GM15510 (cell line): ENCODE results near the gene TUBA4B.

ENCODE experiments used
- POLR2A ChIP-seq: IDR thresholded peaks from 3 replicates; pipeline ENCODE4 v1.6.1; 2011; ENCODE audit warnings: borderline replicate concordance; ENCODE audit not compliant: insufficient read length; ENCODE audit errors: extremely low read depth

TUBA4B gene

DNA sequence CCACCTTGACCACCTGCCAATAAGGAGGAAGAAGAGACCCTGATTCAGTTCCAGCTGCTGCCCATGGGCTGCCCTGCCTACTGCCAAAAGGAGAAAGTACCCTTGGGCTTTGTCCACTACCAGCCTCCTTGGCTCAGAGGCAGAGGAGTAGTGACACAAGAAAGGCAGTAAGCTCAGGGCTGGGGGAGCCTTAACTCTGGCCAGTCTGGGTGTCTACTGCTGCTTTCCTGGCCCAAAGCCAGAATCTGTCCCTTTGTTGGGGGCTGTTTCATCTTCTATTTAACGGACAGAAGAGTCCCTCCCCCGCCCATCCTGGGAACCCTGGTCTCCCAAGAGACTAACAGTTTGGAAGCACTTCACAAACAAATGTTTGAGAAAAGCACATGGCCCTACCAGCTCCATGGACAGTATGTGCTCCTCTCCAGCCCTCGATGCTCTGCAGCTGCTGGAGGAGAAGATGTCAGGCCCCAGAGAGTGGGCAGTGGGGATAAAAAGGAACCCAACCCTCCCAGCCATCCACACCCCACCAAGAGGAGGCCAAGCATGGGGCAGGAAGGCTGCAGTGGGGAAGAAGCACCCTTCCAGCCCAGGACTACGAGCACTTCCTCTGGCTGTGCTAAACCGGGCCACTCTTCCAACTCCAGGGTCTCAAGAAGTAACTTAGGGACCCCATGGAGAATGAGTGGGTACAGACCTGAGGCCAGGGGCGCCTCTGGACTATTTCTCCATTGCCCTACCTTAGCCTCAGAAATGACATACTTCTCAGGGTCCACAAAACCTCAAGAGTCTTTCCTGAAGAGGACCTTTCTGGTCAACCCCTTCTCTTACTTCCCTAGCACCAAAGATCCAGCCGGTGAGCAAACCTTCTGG is 24.8 kb upstream of the TUBA4B start:
- no peak for TF ChIP-seq POLR2A

DNA sequence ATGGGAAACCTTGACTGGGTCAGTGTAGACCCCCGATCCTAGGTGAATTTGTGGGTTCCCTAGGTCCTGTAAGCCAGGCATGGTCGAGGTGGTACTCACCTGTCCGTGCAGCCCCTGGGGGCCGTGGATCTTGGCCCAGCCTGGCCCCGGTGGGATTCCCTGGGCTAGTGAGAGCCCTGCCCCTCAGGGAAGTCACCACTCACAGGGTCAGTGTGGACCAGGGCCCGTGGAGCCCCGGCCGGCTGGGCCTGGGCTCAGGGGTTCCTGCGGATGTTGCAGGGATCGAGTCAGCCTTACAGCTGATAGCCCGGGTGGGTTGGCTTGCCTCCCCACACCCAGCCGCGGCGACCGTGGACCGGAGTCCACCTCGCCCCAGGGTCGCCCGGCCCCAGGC is 24.1 kb upstream of the TUBA4B start:
- peak; percentile 35 for TF ChIP-seq POLR2A

DNA sequence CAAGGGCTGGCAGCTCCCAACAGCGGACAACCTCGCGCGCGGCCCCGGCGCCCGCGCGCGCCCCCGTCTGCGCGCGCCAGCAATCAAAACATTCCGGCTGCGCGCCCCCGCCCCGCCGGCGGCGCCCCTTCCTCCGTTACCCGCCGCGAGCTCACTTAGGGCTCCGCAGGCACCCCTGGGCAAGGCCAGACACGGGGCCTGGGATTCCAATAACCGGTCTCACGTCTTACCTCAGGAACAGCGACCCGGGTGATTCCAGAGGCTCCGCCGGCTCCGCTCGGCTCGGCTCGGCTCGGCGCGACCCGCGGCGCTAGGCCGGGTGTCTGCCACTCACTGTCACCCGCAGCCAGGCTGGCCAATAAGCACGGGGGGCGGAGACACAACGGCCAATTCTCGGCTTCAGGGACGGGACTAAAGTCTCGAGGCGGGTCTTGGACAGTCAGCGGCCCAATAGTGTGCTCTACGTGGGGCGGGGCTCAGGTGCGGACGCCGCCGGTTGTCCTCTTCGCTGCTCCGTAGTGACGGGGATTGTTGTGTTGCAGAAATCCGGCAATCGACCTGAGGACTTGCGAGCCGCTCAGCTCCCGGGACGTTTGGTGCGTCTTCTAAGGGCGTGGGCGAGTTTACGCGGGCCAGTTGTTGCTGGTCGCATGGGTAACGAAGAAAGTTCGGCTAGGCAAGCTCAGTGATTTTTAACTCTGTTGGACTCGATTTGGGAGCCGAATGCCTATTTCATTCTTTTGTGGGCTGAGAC is 23.6 kb upstream of the TUBA4B start, which contains the start of the genes ANKZF1 and ATG9A:
ANKZF1 (plus strand) TSS at position 502 of the 754 bp plus-strand sequence. CDS start 452 bp downstream, outside the sequence.
ATG9A (minus strand) TSS at position 332 of the 754 bp plus-strand sequence. CDS start 1,612 bp downstream, outside the sequence.
- peak; percentile 85 for TF ChIP-seq POLR2A

DNA sequence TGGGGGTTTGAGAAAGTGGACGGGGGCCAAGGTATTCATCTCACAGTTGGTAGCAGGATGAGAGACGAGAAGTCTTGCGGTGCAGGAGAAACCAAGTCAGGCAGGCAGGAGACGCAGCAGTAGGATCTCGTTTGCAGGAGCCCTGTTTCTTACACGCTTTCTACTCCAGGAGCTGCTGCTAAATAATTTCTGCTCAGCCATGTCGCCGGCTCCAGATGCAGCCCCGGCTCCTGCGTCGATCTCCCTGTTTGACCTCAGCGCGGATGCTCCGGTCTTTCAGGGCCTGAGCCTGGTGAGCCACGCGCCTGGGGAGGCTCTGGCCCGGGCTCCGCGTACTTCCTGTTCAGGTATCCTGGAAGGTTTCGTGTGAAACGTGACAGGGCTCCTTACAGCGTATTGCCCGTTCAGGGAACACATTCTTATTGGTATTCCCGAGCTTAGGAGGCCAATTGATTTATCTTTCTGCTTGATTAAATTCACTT is 22.9 kb upstream of the TUBA4B start:
- TF ChIP-seq POLR2A, result peak; percentile 4

DNA sequence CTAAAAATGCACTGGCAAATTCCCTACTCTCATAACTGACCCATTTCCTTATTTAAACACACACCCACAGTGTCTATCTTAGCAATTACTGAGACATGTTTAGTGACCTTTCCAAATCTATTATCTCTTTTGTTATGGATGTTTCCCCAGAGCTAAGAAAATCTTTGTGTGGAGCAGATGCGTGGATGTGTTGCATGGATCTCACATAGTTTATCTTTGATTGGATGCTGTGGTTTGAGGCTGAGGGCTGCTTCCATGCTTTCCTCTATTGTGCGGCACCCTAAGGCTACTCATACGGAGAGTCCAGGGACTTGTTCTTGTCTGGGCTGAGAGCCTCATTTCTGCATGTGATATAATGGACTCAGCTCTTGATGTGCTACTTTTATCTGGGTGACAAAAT is 18.7 kb upstream of the TUBA4B start:
- TF ChIP-seq POLR2A, result no peak

DNA sequence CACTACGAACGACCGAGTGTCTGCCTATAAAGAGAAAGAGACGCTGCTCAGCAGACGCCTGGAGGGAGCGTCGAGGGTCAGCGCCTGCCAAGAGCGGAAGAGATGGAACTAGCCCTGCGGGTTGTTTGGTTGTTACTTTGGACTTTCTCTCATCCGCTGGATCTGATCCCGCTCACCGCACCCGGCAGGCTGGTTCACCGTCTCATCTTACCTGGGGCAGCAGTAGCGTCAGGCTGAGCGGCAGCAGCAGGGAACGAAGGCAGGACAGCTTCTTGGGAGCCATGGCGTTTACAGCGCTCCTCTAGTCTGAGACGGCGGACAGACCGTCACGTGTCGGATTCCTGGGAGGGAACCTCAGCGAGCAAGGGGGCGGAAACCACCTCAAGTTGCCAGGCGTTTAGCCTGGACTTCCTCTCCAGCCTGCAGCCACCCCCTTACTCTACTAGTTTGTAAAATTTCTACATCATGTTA is 9.7 kb upstream of the TUBA4B start:
- TF ChIP-seq POLR2A, result no peak

DNA sequence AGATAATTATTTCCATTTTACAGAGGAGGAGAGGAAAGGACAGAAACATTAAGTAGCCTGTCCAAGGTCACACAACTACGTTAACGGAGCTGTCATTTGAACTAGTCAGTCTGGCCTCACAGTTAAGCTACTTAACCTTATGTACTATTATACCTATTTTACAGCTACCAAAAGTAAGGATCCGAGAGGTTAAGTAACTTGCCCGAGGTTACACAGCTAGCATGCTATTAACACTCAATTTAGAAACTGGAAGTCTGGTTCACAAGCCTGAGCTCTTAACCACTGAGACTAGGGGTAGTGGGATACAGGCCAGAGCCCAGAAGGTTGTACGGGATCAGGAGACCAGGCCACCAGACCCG is 8.3 kb upstream of the TUBA4B start:
- no peak for TF ChIP-seq POLR2A

DNA sequence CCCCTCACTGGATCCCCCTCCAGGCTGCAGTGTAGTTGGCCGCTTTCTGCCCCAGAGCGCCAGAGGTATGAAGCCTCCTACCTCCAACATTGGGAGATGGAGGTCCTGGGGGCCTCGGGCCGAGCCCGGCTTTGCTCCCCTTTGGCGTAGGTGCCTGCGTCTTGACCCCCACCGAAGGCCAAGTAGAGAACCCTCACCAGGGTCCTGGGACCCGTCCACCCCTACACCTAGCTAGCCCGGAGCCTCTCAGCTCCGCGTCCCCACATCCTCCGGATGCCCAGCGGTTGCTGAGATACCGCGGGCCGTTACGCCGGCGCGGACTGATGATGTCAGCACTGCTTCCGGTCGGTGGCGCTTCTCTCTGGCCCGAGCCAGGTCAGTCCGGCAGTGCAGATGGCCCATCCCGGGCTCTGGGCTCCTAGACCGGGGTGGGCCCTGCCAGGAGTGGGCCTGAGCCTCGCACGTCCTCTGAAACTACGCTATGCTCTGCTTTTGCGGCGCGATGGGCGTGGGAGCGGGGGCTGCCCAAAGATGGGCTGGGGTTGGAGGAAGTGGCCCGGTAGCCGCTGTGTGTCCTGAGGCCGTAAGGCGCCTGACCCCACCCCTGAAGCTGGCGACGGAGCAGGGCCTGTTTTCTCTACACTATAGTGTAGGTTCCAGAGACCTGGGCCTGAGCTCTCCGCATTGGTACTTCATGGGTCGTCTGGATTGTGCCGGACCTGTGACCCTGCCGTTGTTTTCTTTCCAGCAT is 7.7 kb upstream of the TUBA4B start, which contains the start of the genes GLB1L and STK16:
GLB1L (minus strand) TSS at position 297 of the 751 bp plus-strand sequence. CDS start 1,871 bp downstream, outside the sequence.
STK16 (plus strand) TSS at position 332 of the 751 bp plus-strand sequence. CDS start 521 bp downstream, outside the sequence.
- peak; percentile 90 for TF ChIP-seq POLR2A

DNA sequence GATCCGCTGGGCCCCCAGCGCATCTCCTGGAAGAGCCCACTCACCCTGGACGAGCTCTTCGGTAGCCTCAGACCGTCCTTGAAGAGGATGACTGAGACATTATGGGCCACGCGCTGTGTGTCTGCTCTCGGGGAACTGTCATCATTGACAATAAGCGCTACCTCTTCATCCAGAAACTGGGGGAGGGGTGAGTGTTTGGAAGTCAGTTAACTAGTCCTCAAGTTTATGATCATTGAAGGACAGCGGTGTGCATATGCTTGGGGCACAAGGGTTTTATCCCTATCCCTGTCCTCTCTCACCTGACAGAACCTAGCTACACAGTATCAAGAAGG is 7.2 kb upstream of the TUBA4B start:
- TF ChIP-seq POLR2A, result no peak

DNA sequence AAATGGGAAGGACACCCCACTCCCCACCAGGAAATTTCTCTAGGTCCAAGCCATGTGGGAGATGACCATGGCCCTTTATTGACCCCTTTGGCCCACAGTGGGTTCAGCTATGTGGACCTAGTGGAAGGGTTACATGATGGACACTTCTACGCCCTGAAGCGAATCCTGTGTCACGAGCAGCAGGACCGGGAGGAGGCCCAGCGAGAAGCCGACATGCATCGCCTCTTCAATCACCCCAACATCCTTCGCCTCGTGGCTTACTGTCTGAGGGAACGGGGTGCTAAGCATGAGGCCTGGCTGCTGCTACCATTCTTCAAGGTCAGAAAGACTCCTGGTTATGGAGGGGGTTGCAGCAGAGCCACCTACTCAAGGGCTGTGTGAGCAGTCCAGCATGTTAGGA is 6.5 kb upstream of the TUBA4B start:
- no peak for TF ChIP-seq POLR2A

DNA sequence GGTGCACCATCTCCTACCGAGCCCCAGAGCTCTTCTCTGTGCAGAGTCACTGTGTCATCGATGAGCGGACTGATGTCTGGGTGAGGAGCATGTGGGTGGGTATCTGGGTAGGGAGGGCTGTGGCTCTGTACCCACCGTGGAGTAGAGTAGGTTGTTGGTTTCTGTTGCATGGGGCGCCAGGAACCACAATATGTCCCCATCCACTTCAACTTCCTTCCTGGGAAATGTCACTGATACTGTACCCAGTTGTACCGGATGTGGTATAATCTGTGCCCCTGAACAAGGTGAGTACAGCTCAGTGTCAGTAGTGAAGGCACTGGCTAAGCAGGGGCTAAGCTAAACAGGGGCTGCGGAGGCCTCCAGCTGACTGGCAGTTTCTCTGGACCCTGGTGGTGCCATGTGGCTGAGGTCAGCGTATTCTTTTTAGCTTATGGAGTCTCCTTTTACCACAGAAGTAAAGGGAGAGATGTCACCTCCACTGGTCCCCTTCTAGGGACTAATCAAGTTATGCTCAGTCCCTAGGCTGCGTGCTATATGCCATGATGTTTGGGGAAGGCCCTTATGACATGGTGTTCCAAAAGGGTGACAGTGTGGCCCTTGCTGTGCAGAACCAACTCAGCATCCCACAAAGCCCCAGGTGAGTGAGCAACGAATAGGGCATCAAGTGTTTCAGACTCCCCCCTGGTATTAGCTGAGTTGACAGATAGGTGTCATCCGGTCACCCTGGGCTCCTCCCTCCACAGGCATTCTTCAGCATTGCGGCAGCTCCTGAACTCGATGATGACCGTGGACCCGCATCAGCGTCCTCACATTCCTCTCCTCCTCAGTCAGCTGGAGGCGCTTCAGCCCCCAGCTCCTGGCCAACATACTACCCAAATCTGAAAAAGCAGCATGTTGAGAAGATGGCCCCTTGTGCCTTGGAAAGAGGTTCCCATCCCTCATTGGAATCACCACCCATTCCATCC is 5.1 kb upstream of the TUBA4B start:
- no peak for TF ChIP-seq POLR2A

DNA sequence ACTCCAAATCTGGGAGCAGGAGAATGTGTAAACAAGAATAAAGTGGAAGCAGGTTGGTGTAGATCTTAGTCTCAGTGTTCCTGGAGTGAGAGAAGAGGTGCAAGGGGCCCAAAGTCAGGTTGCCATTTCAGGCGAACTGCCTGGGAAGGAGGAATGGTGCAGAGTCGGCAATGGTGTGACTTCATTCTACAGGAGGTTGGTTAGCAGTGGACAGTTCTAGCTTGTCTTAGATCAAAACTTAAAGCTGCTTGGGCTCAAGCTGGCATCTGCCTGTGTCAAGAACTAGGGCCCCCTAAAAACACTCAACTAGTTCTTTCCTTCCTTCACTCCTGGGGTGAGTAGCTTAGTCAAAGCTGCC is 4.2 kb upstream of the TUBA4B start:
- TF ChIP-seq POLR2A, result no peak

DNA sequence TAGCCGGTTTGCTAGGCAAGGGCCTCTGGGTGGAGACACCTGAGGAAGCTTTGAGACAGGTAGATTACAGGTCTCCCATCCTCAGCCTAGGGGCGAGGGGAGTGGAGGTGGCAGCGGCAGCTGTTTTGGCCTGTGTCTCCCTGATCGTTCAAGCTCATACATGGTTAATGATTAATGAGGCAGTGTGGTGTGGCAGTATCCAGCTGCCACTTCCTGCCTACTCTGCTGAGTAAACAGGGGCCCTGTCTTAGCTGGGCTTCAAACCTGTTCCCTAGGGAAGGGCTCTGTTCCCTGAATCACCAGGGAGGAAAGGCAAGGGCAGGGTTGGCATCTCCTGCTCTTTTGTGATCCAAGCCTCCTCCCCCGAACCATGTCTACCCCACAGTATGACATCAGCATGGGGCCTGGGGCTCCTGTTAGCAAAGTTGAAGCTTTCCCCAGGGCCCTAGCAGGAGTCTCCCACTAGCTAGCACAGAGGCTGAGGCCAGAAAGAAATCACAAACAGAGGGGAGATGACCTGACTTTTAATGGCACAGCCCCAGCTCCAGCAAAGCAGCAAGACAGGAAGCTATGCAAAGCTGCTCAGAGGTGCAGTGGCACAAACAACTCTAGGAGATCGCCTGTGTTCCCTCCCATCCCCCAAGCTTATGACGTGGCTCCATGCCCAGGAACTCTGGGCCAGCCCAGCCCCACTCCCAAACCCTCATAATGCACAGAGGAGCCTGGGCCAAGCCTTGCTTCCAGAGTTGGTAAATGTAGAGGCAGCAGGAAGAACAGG is 3.7 kb upstream of the TUBA4B start:
- peak; percentile 39 for TF ChIP-seq POLR2A

DNA sequence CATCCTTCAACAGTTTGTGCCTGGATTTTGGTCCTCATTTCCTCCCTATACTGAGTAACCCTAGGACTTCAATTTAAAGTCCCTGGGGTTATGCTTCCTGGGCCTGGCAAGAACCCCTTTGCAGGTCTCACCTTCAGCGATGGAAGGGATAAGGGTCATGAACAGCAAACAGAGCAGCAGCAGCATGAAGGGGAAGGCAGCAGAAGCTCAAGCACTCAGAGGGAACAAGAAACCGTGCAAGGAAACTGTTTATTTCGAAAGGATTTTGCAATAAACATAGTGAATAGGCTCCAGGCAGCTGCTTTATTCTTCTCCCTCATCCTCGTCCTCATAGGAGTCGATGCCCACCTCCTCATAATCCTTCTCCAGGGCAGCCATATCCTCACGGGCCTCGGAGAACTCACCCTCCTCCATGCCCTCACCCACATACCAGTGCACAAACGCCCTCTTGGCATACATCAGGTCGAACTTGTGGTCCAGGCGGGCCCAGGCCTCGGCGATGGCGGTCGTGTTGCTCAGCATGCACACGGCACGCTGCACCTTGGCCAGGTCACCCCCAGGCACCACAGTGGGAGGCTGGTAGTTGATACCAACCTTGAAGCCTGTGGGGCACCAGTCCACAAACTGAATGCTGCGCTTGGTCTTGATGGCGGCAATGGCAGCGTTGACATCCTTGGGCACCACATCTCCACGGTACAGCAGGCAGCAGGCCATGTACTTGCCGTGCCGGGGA is 2.8 kb upstream of the TUBA4B start:
- TF ChIP-seq POLR2A, result no peak
